Keratinocyte (primary cell): Measurements from ENCODE around the gene ADCK1.

Experiments
- EZH2 ChIP-seq: IDR thresholded peaks from one replicate; pipeline ENCODE4 v1.6.1; 2012; ENCODE audit warnings: inconsistent platforms, mild to moderate bottlenecking, low read length, moderate library complexity
- TF ChIP-seq, protein P1 (sequence below), 3 experiments: IDR thresholded peaks in 1 of 3; conservative IDR thresholded peaks in 1 of 3; optimal IDR thresholded peaks in 1 of 3; 2 replicates in 2 of 3; 3 replicates in 1 of 3; pipeline versions ENCODE3 to v1.5.1; 2011; ENCODE audit warnings: low read length in 3 of 3, mild to moderate bottlenecking in 3 of 3, moderate library complexity in 2 of 3, control low read depth in 1 of 3, inconsistent platforms in 1 of 3; ENCODE audit not compliant: insufficient read depth in 2 of 3; ENCODE audit errors: extremely low read depth in 1 of 3

GRCh38 chr14:77920312-77920711 is 120.4 kb downstream of the ADCK1 start:
- TF ChIP-seq, protein P1, sequence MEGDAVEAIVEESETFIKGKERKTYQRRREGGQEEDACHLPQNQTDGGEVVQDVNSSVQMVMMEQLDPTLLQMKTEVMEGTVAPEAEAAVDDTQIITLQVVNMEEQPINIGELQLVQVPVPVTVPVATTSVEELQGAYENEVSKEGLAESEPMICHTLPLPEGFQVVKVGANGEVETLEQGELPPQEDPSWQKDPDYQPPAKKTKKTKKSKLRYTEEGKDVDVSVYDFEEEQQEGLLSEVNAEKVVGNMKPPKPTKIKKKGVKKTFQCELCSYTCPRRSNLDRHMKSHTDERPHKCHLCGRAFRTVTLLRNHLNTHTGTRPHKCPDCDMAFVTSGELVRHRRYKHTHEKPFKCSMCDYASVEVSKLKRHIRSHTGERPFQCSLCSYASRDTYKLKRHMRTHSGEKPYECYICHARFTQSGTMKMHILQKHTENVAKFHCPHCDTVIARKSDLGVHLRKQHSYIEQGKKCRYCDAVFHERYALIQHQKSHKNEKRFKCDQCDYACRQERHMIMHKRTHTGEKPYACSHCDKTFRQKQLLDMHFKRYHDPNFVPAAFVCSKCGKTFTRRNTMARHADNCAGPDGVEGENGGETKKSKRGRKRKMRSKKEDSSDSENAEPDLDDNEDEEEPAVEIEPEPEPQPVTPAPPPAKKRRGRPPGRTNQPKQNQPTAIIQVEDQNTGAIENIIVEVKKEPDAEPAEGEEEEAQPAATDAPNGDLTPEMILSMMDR (optimal IDR thresholded peaks at IDR 0.05 in 1 of 3, IDR thresholded peaks at IDR 0.05 in 1 of 3, conservative IDR thresholded peaks at IDR 0.05 in 1 of 3; ENCODE audit: extremely low read depth in 1 of 3, insufficient read depth in 2 of 3, low read length in 3 of 3) = no peak
- no peak for TF ChIP-seq EZH2
